Heart right ventricle (tissue), 16 donors: Measurements from ENCODE around the gene EFNA4. TPM values are rescaled to one million over a fixed set of nuclear protein-coding genes. Genes with fewer than 3 reads are reported as not detected.

Experiments
- ATAC-seq, 8 donors: fragments of 200-7000 bp; cut with Tn5 transposase; one replicate each; pipeline ENCODE4 v1.9.1; 2020; ENCODE audit warnings: mild to moderate bottlenecking in 8 of 8, moderate library complexity in 8 of 8, moderate number of reproducible peaks in 1 of 8
- DNase-seq, 2 donors: peaks; one replicate each; pipeline ENCODE4 v3.0.0-alpha.2; 2020
- H3K27ac ChIP-seq, 10 donors: fragments of 200-600 bp; sonication (generic) in 2 of 10; one replicate each; pipeline versions ENCODE4 v1.5.0 to v1.8.0; 2020 to 2022; ENCODE audit warnings: mild to moderate bottlenecking in 3 of 10
- H3K27me3 ChIP-seq, 7 donors: fragments of 200-600 bp; one replicate each; pipeline ENCODE4 v1.8.0; 2021 to 2022; ENCODE audit warnings: mild to moderate bottlenecking in 2 of 7
- H3K36me3 ChIP-seq, 9 donors: fragments of 200-600 bp; sonication (generic) in 1 of 9; one replicate each; pipeline versions ENCODE4 v1.5.0 to v1.8.0; 2020 to 2022; ENCODE audit warnings: mild to moderate bottlenecking in 2 of 9
- H3K4me1 ChIP-seq, 9 donors: fragments of 200-600 bp; sonication (generic) in 1 of 9; one replicate each; pipeline versions ENCODE4 v1.5.0 to v1.8.0; 2020 to 2022; ENCODE audit warnings: mild to moderate bottlenecking in 4 of 9
- H3K4me3 ChIP-seq, 10 donors: fragments of 200-600 bp; sonication (generic) in 2 of 10; one replicate each; pipeline versions ENCODE4 v1.5.0 to v1.8.0; 2020 to 2022; ENCODE audit warnings: mild to moderate bottlenecking in 7 of 10, moderate library complexity in 2 of 10
- H3K9me3 ChIP-seq, 11 donors: fragments of 200-600 bp in 10 of 11; sonication (generic) in 2 of 11; one replicate each; pipeline versions ENCODE4 v1.5.0 to v1.8.0; 2013 to 2022; ENCODE audit warnings: mild to moderate bottlenecking in 2 of 11, control low read depth in 1 of 11, moderate library complexity in 1 of 11
- WGBS, 2 donors: extraction: QIAGEN DNeasy Blood & Tissue Kit; methylation state at CpG; one replicate each; pipeline ENCODE4 v1.1.7; 2013; ENCODE audit warnings: inconsistent platforms in 1 of 2; 5-methylcytosine and 5-hydroxymethylcytosine counted together
- intact Hi-C, 10 donors: fragments of 100-400 bp; cut with DNase I; formaldehyde crosslinking; loops; one replicate each; pipeline versions ENCODE4 v1.11.1 to v1.14.2; 2022
- polyA plus RNA-seq, 2 donors: library from polyadenylated mRNA; stranded (reverse); fragments of 200-250 nt; gene quantifications; one replicate each; pipeline ENCODE4 v1.2.3, GENCODE V29; 2013
- total RNA-seq, 10 donors: library from RNA; stranded (reverse); fragmentation: NEBNext Ultra II Directional in 3 of 10; extraction: Animal tissue kit (Norgen Biotek cat#: 25700) in 3 of 10; gene quantifications; one replicate each; pipeline versions ENCODE4 v1.2.1 to v1.2.4, GENCODE V29; 2021 to 2023
- TF ChIP-seq, protein P1 (sequence below), 9 donors: fragments of 200-600 bp; sonication (generic) in 2 of 9; IDR thresholded peaks; one replicate each; pipeline versions ENCODE4 v1.5.0 to v1.8.0; 2021 to 2022; ENCODE audit warnings: antibody characterized with exemption in 9 of 9, mild to moderate bottlenecking in 5 of 9, moderate library complexity in 1 of 9
- donor health status: Arrhythmogenic right ventricular cardiomyopathy.
- donor health status: ischemic (EF 13 %, LVEDD 7.1; RV severe dilation, severe dysfunction).
- donor health status: healthy with polysubstance abuse.
- donor health status: DM: no; HTN: yes; CAD: no.
- donor health status: DM: no; HTN: no; CAD: no.
- donor health status: ischemic (EF 25% LVEDD 6.9; RV normal size, moderate dysfunction).
- donor health status: ischemic (EF 25% LVEDD 5.7; RV mildly dilated, moderate dysfunction).
- donor health status: healthy.
- donor health status: DM: yes; HTN: yes; CAD: no.
- donor health status: Ischemic cardiomyopathy.
- donor health status: ischemic (EF 35%, LVEDD 5.7; RV mildly dilated, moderate dysfunction).
- donor health status: nonischemic (EF 11% LVEDD 7.7; RV severe dilation, severe dysfunction).
- donor health status: DM: yes; HTN: yes; CAD: no.
- donor health status: PGD.
- donor health status: ischemic (EF 29% LVEDD 5.4; RV normal size, mild dysfunction).
- donor health status: nonischemic (EF 23%, LVEDD 6.1; RV moderate dilation, normal function).

The EFNA4 gene
- total and polyA plus RNA-seq, 12 donors, result 0.49 to 5.4 (median 1.9) TPM

DNA sequence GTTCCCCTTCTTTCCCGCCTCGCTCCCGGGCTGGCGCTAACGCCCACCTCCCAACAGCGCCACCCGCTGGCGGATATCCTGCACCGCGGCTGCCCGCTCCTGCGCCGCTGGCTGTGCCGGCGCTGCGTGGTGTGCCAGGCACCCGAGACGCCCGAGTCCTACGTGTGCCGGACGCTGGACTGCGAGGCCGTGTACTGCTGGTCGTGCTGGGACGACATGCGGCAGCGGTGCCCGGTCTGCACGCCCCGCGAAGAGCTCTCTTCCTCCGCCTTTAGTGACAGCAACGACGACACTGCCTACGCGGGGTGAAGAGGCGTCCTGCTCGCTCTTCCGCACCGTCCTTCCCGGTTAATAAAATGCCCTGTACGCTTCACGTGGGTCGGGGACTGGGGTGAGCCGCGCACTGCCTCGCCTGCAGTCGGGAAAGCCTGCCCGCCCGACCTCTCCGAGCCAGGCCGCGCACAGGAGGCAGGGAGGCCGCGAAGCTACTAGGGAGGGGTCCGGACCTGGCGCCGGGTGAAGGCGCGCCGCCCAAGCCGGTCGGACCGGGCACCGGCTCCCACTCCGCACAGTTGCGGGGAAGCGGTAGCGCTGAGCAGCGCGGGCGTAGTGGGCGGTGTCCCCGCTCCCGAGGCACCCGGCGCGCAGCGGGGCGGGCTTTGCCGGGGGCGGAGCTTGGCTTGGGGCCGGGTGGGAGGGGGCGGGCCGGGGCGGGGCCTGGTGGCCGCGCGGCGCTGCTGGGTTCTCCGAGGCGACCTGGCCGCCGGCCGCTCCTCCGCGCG, 12.8 kb upstream of the EFNA4 start, which contains the start of gene ADAM15:
Gene ADAM15 (plus strand): TSS at position 757 of the 782 bp plus-strand sequence. CDS start 71 bp downstream, outside the sequence.
- intact Hi-C loops, result loop anchor here in 4 of 10 donors (2.0 to 10.0 kb wide), 7 partner anchors 33 to 566 kb away; partner anchors contain the start of genes CKS1B (in 2 of the 4), SHC1 (in 2 of the 4), PBXIP1 (in 1 of the 4) and ZBTB7B (in 1 of the 4)
- TF ChIP-seq, protein P1, sequence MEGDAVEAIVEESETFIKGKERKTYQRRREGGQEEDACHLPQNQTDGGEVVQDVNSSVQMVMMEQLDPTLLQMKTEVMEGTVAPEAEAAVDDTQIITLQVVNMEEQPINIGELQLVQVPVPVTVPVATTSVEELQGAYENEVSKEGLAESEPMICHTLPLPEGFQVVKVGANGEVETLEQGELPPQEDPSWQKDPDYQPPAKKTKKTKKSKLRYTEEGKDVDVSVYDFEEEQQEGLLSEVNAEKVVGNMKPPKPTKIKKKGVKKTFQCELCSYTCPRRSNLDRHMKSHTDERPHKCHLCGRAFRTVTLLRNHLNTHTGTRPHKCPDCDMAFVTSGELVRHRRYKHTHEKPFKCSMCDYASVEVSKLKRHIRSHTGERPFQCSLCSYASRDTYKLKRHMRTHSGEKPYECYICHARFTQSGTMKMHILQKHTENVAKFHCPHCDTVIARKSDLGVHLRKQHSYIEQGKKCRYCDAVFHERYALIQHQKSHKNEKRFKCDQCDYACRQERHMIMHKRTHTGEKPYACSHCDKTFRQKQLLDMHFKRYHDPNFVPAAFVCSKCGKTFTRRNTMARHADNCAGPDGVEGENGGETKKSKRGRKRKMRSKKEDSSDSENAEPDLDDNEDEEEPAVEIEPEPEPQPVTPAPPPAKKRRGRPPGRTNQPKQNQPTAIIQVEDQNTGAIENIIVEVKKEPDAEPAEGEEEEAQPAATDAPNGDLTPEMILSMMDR (IDR thresholded peaks at IDR 0.05), result peak; percentile 85 to 96 (median 92)
- no peaks in the 10 kb centered on the region for H3K9me3 ChIP-seq
- DNase-seq (peak; percentile 82 to 88), ATAC-seq (peak; percentile 73 to 91 (median 82))
- peaks cover 0 to 26% (median 15%) of the 10 kb centered on the region in 9 donors for H3K36me3 ChIP-seq
- H3K27me3 ChIP-seq, result no peaks in the 10 kb centered on the region
- WGBS, 2 donors, result 0 to 1% methylated on average over 85 to 99 of the region's 99 CpGs
- peak within 1 kb of the TSS; percentile 53 to 98 (median 94) for H3K27ac ChIP-seq
- peaks cover 12 to 45% (median 27%) of the 10 kb centered on the region in 9 donors for H3K4me1 ChIP-seq
- peak within 1 kb of the TSS; percentile 51 to 98 (median 84) for H3K4me3 ChIP-seq

DNA sequence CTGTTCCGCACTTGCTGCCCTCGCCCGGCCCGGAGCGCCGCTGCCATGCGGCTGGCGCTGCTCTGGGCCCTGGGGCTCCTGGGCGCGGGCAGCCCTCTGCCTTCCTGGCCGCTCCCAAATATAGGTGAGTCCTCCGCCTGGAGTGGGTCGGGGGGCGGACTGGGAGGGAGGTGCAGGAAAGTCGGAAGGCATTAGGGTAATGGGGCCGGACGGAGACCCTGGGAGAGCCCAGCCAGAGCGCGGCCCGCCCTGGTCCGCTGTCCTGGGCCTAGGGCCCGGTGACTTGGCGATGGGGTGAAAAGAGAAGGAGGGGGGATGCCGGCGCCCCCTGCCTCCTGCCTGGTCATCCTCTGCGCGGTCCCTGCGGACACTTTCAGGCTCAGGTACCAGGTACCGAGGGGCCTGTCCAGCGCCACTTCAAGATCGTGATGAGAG, 12.2 kb upstream of the EFNA4 start:
- DNase-seq (no peak), ATAC-seq (peak in 7 of 8 donors; percentile 0 to 16 (median 4))
- TF ChIP-seq, protein P1 (IDR thresholded peaks at IDR 0.05), result no peak
- WGBS, 2 donors, result 1% methylated on average over 31 of the region's 31 CpGs
- H3K4me3 ChIP-seq, result peak overlapping the region; percentile 51 to 98 (median 84)
- H3K27me3 ChIP-seq, result no peaks in the 10 kb centered on the region
- H3K9me3 ChIP-seq, result no peaks in the 10 kb centered on the region
- peaks cover 0 to 32% (median 20%) of the 10 kb centered on the region in 9 donors for H3K36me3 ChIP-seq
- intact Hi-C loops, result loop anchor here in 4 of 10 donors (2.0 to 10.0 kb wide), 7 partner anchors 33 to 567 kb away; partner anchors contain the start of genes CKS1B (in 2 of the 4), SHC1 (in 2 of the 4), PBXIP1 (in 1 of the 4) and ZBTB7B (in 1 of the 4)
- peak overlapping the region; percentile 53 to 98 (median 94) for H3K27ac ChIP-seq
- H3K4me1 ChIP-seq, result peaks cover 12 to 45% (median 27%) of the 10 kb centered on the region in 9 donors

DNA sequence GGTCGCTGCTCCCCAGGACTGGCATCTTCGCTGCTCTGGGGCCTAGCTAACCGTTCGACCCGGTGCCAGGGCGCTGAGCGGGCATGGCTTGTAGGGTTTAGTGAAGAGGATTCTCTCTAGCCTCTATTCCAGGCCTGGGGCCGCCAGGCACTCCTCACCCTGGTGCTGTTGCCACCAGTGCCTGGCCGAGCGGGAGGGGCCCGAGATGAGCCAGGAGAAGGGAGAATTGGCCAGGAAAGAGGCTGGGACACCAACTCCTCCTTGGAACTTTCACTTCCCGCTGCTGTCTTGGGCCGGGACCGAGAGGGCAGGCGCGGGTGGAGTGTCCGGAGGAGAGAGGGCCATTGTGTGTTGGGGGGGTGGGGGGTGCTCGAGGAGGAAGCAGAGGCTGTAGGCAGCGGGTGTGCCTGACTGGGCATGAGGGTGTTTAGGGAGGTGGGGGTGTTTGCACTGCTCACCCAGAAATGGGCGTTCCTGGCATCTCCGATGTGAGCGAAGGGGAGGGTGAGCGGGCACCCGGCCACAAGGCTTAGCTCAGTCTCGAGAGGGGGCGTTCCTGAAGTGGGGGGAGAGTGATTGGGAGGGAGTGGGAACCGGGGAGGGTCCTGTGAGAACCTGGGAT, 11.7 kb upstream of the EFNA4 start:
- H3K27ac ChIP-seq, result peak overlapping the region; percentile 53 to 98 (median 94)
- intact Hi-C loops, result loop anchor here in 4 of 10 donors (2.0 to 10.0 kb wide), 7 partner anchors 33 to 567 kb away; partner anchors contain the start of genes CKS1B (in 2 of the 4), SHC1 (in 2 of the 4), PBXIP1 (in 1 of the 4) and ZBTB7B (in 1 of the 4)
- peak; percentile 41 to 79 (median 64) for ATAC-seq
- DNase-seq, result peak; percentile 71 to 79
- H3K9me3 ChIP-seq, result no peaks in the 10 kb centered on the region
- peaks cover 0 to 38% (median 20%) of the 10 kb centered on the region in 9 donors for H3K36me3 ChIP-seq
- TF ChIP-seq, protein P1 (IDR thresholded peaks at IDR 0.05), result no peak
- no peaks in the 10 kb centered on the region for H3K27me3 ChIP-seq
- peaks cover 12 to 45% (median 27%) of the 10 kb centered on the region in 9 donors for H3K4me1 ChIP-seq
- peak overlapping the region; percentile 51 to 98 (median 84) for H3K4me3 ChIP-seq
- 3 to 5% methylated on average over 25 to 27 of the region's 27 CpGs for WGBS, 2 donors
